H7 (cell line): Measurements from ENCODE around the gene KCNK17. TPM values are rescaled to one million over a fixed set of nuclear protein-coding genes. Genes with fewer than 3 reads are reported as not detected.

Experiments used
- DNase-seq: peaks from one replicate; pipeline ENCODE4 v3.0.0; 2012
- H3K27me3 ChIP-seq: 2 replicates; pipeline ENCODE4 v1.6.0; 2011; ENCODE audit warnings: mild to moderate bottlenecking, low read length; ENCODE audit not compliant: control insufficient read depth, insufficient read depth
- H3K36me3 ChIP-seq: replicated peaks from 2 replicates; pipeline ENCODE4 v1.5.1; 2011; ENCODE audit warnings: low read length; ENCODE audit not compliant: control insufficient read depth, insufficient read depth
- H3K4me3 ChIP-seq: 2 replicates; pipeline ENCODE4 v1.5.1; 2011; ENCODE audit warnings: low read depth, mild to moderate bottlenecking, control low read depth, low read length, moderate library complexity; ENCODE audit not compliant: insufficient read depth
- total RNA-seq: library from RNA; depleted of rRNA; stranded (reverse); fragments of >200 nt; shearing (Covaris generic); gene quantifications from 2 replicates; pipeline ENCODE4 v1.2.3, GENCODE V29; 2014; rRNA removed

The KCNK17 gene
- 1.1 and 1.4 TPM in 2 replicates for total RNA-seq

- Histone ChIP-seq H3K27me3 (peaks cover 51% of the 10 kb centered on the region), H3K36me3 (no peaks in the 10 kb centered on the region), H3K4me3 (peak within 1 kb of the TSS; percentile 54)
- peak; percentile 89 for DNase-seq
These were observed at the start of gene KCNK17 for GRCh38 chr6:39314273-39314795. Gene KCNK17 (minus strand): TSS chr6:39314419. CDS start chr6:39314320, 99 bp downstream.

DNA sequence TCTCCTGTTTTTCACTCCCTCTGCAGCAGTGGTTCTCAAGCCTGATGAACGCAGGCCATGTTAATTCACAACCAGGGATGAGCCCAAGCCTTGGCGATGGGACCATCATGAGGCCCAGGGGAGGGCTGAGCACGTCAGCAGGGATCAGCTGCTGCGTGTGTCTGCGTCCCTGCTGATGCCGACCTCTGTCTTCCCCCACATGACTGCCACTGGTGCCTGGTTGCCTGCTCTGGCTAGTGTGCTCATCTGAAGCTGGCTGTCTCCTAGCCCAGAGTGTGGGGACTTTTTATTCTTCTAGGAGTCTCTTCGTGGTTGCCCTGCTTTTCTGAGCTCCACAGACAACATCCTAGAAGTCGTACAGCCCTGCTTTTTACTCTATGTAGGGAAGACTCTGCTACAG, 49.1 kb upstream of the KCNK17 start:
- no peak for DNase-seq
- Histone ChIP-seq H3K4me3 (no peak overlapping the region), H3K27me3 (no peaks in the 10 kb centered on the region), H3K36me3 (no peaks in the 10 kb centered on the region)

DNA sequence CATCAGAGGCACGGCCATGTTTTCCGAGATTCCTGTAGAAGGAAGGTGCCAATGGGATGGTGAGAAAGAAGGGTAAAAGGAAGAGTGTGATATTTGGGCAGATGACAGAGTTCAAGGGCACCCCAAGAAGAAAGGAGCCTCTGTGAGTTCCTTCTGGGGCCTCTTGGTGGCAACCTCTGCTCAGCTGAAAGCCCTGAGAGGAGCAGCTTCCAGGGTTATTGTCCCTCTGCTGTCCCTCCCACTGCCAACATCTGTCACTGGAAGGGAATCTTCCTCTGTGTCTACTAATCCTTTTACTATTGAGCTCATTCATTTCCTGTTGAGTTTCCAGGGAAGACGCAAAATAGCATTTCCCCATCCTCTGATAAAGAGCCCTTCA, 48.3 kb upstream of the KCNK17 start:
- peak; percentile 62 for DNase-seq
- Histone ChIP-seq H3K36me3 (no peaks in the 10 kb centered on the region), H3K27me3 (no peaks in the 10 kb centered on the region), H3K4me3 (no peak overlapping the region)

GRCh38 chr6:39361657-39362486, 47.7 kb upstream of the KCNK17 start:
- no peaks in the 10 kb centered on the region for H3K27me3 ChIP-seq
- H3K4me3 ChIP-seq, result no peak overlapping the region
- H3K36me3 ChIP-seq, result no peaks in the 10 kb centered on the region
- DNase-seq, result peak; percentile 94

DNA sequence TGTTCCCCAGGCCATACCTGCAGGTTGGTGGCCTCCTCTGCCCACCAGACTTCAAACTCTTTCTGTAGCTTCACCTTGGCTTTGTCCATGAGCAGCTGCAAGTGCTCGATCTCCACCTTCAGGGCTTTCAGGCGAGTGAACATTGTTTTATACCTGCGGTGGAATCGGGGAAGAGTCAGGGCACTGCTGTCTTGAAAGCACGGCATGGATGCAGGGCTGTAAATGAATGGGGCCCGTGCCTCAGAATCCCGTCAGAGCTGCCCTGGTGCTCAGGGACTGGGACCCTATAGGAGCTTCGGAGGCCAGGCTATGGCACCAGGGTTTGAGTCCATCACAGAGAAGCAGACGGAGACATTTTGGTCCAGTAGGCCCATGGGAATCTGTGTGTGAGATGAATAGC, 46.2 kb upstream of the KCNK17 start:
- Histone ChIP-seq H3K4me3 (no peak overlapping the region), H3K36me3 (no peaks in the 10 kb centered on the region), H3K27me3 (no peaks in the 10 kb centered on the region)
- no peak for DNase-seq

GRCh38 chr6:39357998-39358686, 43.9 kb upstream of the KCNK17 start:
- Histone ChIP-seq H3K36me3 (no peaks in the 10 kb centered on the region), H3K4me3 (no peak overlapping the region), H3K27me3 (no peaks in the 10 kb centered on the region)
- peak; percentile 8 for DNase-seq

DNA sequence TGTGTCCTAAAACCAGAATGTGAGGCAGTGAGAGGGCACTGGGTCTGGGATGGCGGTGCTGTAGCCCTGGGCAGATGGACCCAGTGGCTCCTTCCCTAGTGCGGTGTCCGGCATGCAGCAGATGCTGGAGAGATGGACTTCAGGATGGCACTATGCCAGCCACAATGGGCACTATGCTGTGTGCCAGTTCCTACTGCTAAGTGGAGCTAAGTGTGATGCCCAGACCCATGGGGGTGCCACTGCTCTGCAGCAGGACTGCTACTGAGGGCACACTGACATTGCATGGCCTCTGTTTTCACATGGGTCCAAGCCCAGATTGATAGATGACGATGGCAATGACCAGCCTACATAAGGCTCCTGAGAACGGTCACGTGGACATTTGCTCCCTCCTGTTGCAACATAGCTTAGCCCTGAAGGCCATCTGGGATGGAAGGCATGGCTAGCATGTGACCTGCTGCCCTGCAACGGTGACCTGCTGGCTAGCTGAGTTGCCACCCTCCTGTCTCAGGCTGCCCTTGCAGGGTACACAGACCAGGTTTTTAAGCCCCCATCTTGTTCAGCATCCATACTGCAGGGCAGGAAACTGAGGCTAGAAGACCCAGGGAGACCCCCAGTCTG, 39.6 kb upstream of the KCNK17 start:
- Histone ChIP-seq H3K4me3 (no peak overlapping the region), H3K36me3 (no peaks in the 10 kb centered on the region), H3K27me3 (no peaks in the 10 kb centered on the region)
- no peak for DNase-seq

GRCh38 chr6:39350723-39351505, 36.7 kb upstream of the KCNK17 start:
- H3K36me3 ChIP-seq, result no peaks in the 10 kb centered on the region
- no peak for DNase-seq
- H3K4me3 ChIP-seq, result no peak overlapping the region
- no peaks in the 10 kb centered on the region for H3K27me3 ChIP-seq

DNA sequence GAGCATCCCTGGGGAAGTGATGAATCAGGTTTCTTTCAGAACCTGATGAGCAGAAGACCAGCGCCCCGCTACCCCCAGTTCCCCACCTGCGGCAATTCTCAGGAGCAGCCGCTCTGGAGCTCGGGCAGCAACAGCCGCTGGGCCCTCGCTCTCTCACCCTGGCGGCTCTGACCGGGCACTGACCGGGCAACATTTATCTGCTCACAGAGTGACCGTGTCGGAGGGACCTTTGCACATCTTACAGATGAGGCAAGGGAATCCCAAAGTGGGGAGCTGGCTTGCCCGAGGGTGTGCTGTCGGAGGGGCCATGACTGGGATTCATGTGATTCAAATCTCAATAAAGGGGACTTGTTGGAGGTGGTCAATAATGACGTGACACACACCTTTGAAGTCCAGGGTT, 34.5 kb upstream of the KCNK17 start:
- Histone ChIP-seq H3K36me3 (no peaks in the 10 kb centered on the region), H3K27me3 (no peaks in the 10 kb centered on the region), H3K4me3 (no peak overlapping the region)
- DNase-seq, result no peak

DNA sequence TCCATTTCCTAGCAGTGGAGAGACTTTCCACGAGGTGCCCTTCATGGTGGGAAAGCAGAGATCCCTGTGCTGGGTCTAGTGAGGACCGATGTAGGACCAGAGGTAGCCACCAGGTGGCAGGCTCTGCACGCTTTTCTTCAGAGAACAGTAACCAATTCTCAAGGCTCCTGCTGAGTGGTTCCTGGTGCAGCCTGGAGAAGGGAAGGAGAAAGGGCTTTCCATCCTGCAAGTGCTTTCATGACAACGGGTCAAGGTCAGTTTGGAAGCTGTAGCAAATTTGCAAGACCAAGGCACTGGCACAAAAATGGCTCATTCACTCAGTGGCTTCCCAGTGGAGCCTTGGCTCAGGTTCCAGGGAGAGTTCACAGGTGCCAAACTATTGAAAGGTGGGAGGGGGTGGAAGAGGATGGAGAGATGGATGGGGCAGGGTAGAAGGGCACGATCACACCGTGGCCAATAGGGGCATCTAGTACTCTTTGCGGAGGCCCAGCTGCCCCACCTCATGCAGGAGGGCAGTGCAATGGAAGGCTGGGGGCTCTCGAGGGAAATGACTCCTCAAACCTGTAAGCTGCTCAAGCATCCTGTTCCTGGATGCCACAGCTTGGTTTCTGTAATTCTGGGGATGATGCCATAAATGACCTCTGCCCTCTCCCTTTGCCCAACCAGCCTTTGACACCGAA, 33.8 kb upstream of the KCNK17 start:
- Histone ChIP-seq H3K4me3 (no peak overlapping the region), H3K27me3 (no peaks in the 10 kb centered on the region), H3K36me3 (no peaks in the 10 kb centered on the region)
- DNase-seq, result peak; percentile 90

DNA sequence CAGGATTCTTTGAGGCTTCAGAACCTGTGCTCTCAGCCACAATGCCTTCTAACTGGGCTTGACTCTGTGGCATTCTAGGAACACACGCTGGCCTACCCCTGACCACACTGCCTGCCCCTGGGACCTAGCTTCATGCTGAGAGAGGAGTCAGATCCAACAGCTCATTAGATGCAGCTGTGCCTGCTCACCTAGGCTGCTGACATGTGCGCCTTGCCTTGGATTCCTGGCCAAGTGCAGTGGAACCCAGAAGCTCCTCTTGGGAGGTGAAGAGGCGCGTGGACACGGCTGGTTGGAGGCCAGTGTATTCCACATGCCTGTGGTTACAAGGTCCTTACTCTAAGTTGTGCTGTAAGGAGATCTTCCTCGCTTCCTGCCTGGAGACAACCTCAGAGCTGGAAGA, 33.0 kb upstream of the KCNK17 start:
- no peak for DNase-seq
- no peaks in the 10 kb centered on the region for H3K36me3 ChIP-seq
- no peak overlapping the region for H3K4me3 ChIP-seq
- no peaks in the 10 kb centered on the region for H3K27me3 ChIP-seq

GRCh38 chr6:39344821-39345280, 30.6 kb upstream of the KCNK17 start:
- Histone ChIP-seq H3K36me3 (no peaks in the 10 kb centered on the region), H3K27me3 (no peaks in the 10 kb centered on the region), H3K4me3 (no peak overlapping the region)
- peak; percentile 78 for DNase-seq

- Histone ChIP-seq H3K27me3 (no peaks in the 10 kb centered on the region), H3K4me3 (no peak overlapping the region), H3K36me3 (no peaks in the 10 kb centered on the region)
- no peak for DNase-seq
These were observed 29.2 kb upstream of the KCNK17 start for GRCh38 chr6:39343396-39343870.
